ENCODE data around the gene FPGS. TPM values are rescaled to one million over a fixed set of nuclear protein-coding genes. Genes with fewer than 3 reads are reported as not detected.

The FPGS gene
- polyA plus RNA-seq, 1 of the 3 experiments (the other 2 are of a cell fraction): 82.7 TPM

- TF ChIP-seq SMC3 (IDR thresholded peaks at IDR 0.05; ENCODE audit: low read depth, low read length) (no peak), MAX (IDR thresholded peaks at IDR 0.05; ENCODE audit: low read depth) (peak; percentile 81; the same call in 1 of the 2 replicates), TEAD4 (IDR thresholded peaks at IDR 0.05; ENCODE audit: borderline replicate concordance, insufficient read depth) (0 out of 2 replicates have a peak, but pooled peaks have one; percentile 12), TAF1 (IDR thresholded peaks at IDR 0.05; ENCODE audit: borderline replicate concordance, low read depth, low read length) (peak; percentile 70; the same call in 1 of the 2 replicates), SIN3A (IDR thresholded peaks at IDR 0.05; ENCODE audit: borderline replicate concordance, low read depth, low read length) (no peak), ZBTB33 (IDR thresholded peaks at IDR 0.05; ENCODE audit: borderline replicate concordance, low read depth) (0 out of 2 replicates have a peak, but pooled peaks have one; percentile 18), ELF1 (IDR thresholded peaks at IDR 0.05) (no peak), RAD21 (IDR thresholded peaks at IDR 0.05; ENCODE audit: low read length) (no peak), EZH2phosphoT487 (IDR thresholded peaks at IDR 0.05; ENCODE audit: borderline replicate concordance, low read depth) (no peak), GABPA (IDR thresholded peaks at IDR 0.05; ENCODE audit: low read depth) (peak; percentile 51), GATA2 (CRISPR knock-in tag; IDR thresholded peaks at IDR 0.05) (no peak), PBX3 (IDR thresholded peaks at IDR 0.05) (peak; percentile 51), POLR2AphosphoS5 (IDR thresholded peaks at IDR 0.05; ENCODE audit: low read depth, low read length) (peak; percentile 76; the same call in 1 of the 2 replicates), RXRA (IDR thresholded peaks at IDR 0.05; ENCODE audit: borderline replicate concordance, low read depth) (peak; percentile 89), REST (IDR thresholded peaks at IDR 0.05; ENCODE audit: low read depth, low read length) (0 out of 2 replicates have a peak, but pooled peaks have one; percentile 9), JUND (IDR thresholded peaks at IDR 0.05) (peak; percentile 55), RFX5 (IDR thresholded peaks at IDR 0.05; ENCODE audit: low read length) (no peak), TCF12 (IDR thresholded peaks at IDR 0.05) (no peak; the same call in 1 of the 2 replicates), YY1 (IDR thresholded peaks at IDR 0.05; ENCODE audit: low read depth) (peak; percentile 42; the same call in 1 of the 2 replicates), FOSL2 (IDR thresholded peaks at IDR 0.05; ENCODE audit: borderline replicate concordance, low read depth) (peak; percentile 79), NFIC (IDR thresholded peaks at IDR 0.05; ENCODE audit: borderline replicate concordance) (peak; percentile 46), FOXJ3 (CRISPR knock-in tag; IDR thresholded peaks at IDR 0.05) (no peak)
- Histone ChIP-seq H3K27me3 (ENCODE audit: insufficient read depth) (no peaks in the 10 kb centered on the region), H4K20me1 (ENCODE audit: insufficient read depth) (no peaks in the 10 kb centered on the region), H3K27ac (ENCODE audit: low read depth in 2 of 2, low read length in 1 of 2) (peak overlapping the region; percentile 2 to 84), H3K4me1 (ENCODE audit: control insufficient read depth in 1 of 2, insufficient read depth in 2 of 2, low read depth in 1 of 2, low read length in 1 of 2) (peaks cover 0 to 34% of the 10 kb centered on the region in 2 experiments; a peak in 3 of 4 replicates), H3K79me2 (ENCODE audit: insufficient read depth) (peaks cover 28% of the 10 kb centered on the region; the same call in 1 of the 2 replicates), H3K36me3 (replicated peaks in 1 of 2; ENCODE audit: control insufficient read depth in 1 of 2, insufficient read depth in 2 of 2, low read length in 1 of 2) (peaks cover 4 to 7% of the 10 kb centered on the region in 2 experiments), H3K9me3 (no peaks in the 10 kb centered on the region), H3K9me2 (no peaks in the 10 kb centered on the region), H3K4me2 (peak overlapping the region; percentile 93), H3K9ac (peak overlapping the region; percentile 61), H3F3A (replicated peaks; ENCODE audit: insufficient read depth) (peaks cover 27% of the 10 kb centered on the region), H3K4me3 (ENCODE audit: low read depth in 2 of 2, low read length in 1 of 2) (peak overlapping the region; percentile 12 to 40; a peak in 2 of 4 replicates), H2AFZ (ENCODE audit: low read depth) (peak overlapping the region; percentile 72)
- no peak for DNase-seq
- 15% methylated on average over 9 of the region's 18 CpGs for WGBS (ENCODE audit: low lambda C conversion rate)
- CTCF ChIA-PET: interaction anchor here (1.0 to 1.8 kb wide), 3 partner anchors 12 to 15 kb away, joined by 3 to 5 read pairs (median 4); partner anchors contain the start of gene ENG
- POLR2A ChIA-PET: no interaction called here
These were observed 35.8 kb downstream of the FPGS start for GRCh38 chr9:127838375-127839078.
